HepG2 (cell line): ENCODE data around the gene PMVK. TPM values are rescaled to one million over a fixed set of nuclear protein-coding genes. Genes with fewer than 3 reads are reported as not detected.

Experiments used
- FOXJ3 ChIP-seq: sonication (generic); formaldehyde crosslinking; IDR thresholded peaks from 2 replicates; pipeline ENCODE4 v1.4.0; 2020; ENCODE audit warnings: missing genetic modification reagents, mild to moderate bottlenecking, borderline replicate concordance
- HNF4A ChIP-seq: sonication (generic); formaldehyde crosslinking; IDR thresholded peaks from 2 replicates; pipeline ENCODE4 v1.4.0; 2020; ENCODE audit warnings: missing genetic modification reagents
- KDM6A ChIP-seq: IDR thresholded peaks from 2 replicates; pipeline ENCODE4 v1.6.1; 2016; ENCODE audit warnings: low read depth
- LCORL ChIP-seq, 2 experiments: fragments of 450-650 bp in 1 of 2; sonication (generic) in 1 of 2; formaldehyde crosslinking in 1 of 2; IDR thresholded peaks; 2 replicates each; pipeline versions ENCODE4 v1.5.0 to v1.6.1; 2017 to 2020; ENCODE audit warnings: antibody characterized with exemption in 1 of 2, missing genetic modification reagents in 1 of 2
- RARA ChIP-seq: IDR thresholded peaks from 2 replicates; pipeline ENCODE4 v1.6.1; 2016; ENCODE audit warnings: missing genetic modification reagents, missing compliant biosample characterization
- SMAD3 ChIP-seq: sonication (generic); formaldehyde crosslinking; IDR thresholded peaks from 2 replicates; pipeline ENCODE4 v1.4.0; 2020; ENCODE audit warnings: missing genetic modification reagents
- SOX13 ChIP-seq, 3 experiments: fragments of 450-650 bp in 1 of 3; sonication (generic) in 1 of 3; formaldehyde crosslinking in 1 of 3; IDR thresholded peaks in 2 of 3; conservative IDR thresholded peaks in 1 of 3; 2 replicates each; pipeline versions ENCODE4 v1.5.0 to v1.6.1; 2016 to 2020; ENCODE audit warnings: antibody characterized with exemption in 1 of 3, mild to moderate bottlenecking in 1 of 3, missing compliant biosample characterization in 1 of 3, missing genetic modification reagents in 1 of 3, moderate library complexity in 1 of 3
- THAP8 ChIP-seq: sonication (generic); formaldehyde crosslinking; IDR thresholded peaks from 2 replicates; pipeline ENCODE4 v1.5.1; 2020; ENCODE audit warnings: missing genetic modification reagents, mild to moderate bottlenecking, borderline replicate concordance
- ZBTB10 ChIP-seq: sonication (generic); formaldehyde crosslinking; IDR thresholded peaks from 2 replicates; pipeline ENCODE4 v1.4.0; 2020; ENCODE audit warnings: missing genetic modification reagents, borderline replicate concordance
- ZBTB26 ChIP-seq: IDR thresholded peaks from 2 replicates; pipeline ENCODE4 v1.6.1; 2016; ENCODE audit warnings: missing compliant biosample characterization, missing genetic modification reagents, borderline replicate concordance
- ZNF232 ChIP-seq: sonication (generic); formaldehyde crosslinking; IDR thresholded peaks from 2 replicates; pipeline ENCODE4 v1.4.0; 2020; ENCODE audit warnings: missing genetic modification reagents, borderline replicate concordance
- ZNF264 ChIP-seq: sonication (generic); formaldehyde crosslinking; IDR thresholded peaks from 2 replicates; pipeline ENCODE4 v1.4.0; 2020; ENCODE audit warnings: missing genetic modification reagents
- ZNF280B ChIP-seq: sonication (generic); formaldehyde crosslinking; IDR thresholded peaks from 2 replicates; pipeline ENCODE4 v1.5.0; 2020; ENCODE audit warnings: missing genetic modification reagents, mild to moderate bottlenecking, borderline replicate concordance
- ZNF431 ChIP-seq: sonication (generic); formaldehyde crosslinking; IDR thresholded peaks from 2 replicates; pipeline ENCODE4 v1.9.0; 2022; ENCODE audit warnings: missing genetic modification reagents, low read depth, mild to moderate bottlenecking, borderline replicate concordance
- ZNF503 ChIP-seq: sonication (generic); formaldehyde crosslinking; IDR thresholded peaks from 2 replicates; pipeline ENCODE4 v1.4.0; 2020; ENCODE audit warnings: missing genetic modification reagents
- ZNF75D ChIP-seq: sonication (generic); formaldehyde crosslinking; IDR thresholded peaks from 2 replicates; pipeline ENCODE4 v1.8.1; 2023; ENCODE audit warnings: missing genetic modification reagents, mild to moderate bottlenecking, borderline replicate concordance
- polyA plus RNA-seq, 8 experiments: library from polyadenylated mRNA; depleted of rRNA in 3 of 8; stranded (reverse) in 7 of 8; unstranded in 1 of 8; fragments of >200 nt; fragmentation: Illumina TruSeq in 4 of 8; extraction: Trizol in 4 of 8; gene quantifications; 2 replicates each; pipeline versions ENCODE4 v1.2.1 to v1.2.3, GENCODE V29; 2011 to 2016; ENCODE audit warnings: low read depth in 4 of 8, missing spikeins in 1 of 8, mixed read lengths in 1 of 8; ENCODE audit not compliant: insufficient read depth in 1 of 8
- total RNA-seq, 5 experiments: library from RNA; depleted of rRNA; stranded (reverse); fragments of >200 nt; fragmentation: Illumina TruSeq; extraction: Trizol; gene quantifications; 2 replicates each; pipeline ENCODE4 v1.2.3, GENCODE V29; 2016; ENCODE audit warnings: low read depth in 1 of 5

PMVK gene
- total and polyA plus RNA-seq, 2 of the 13 experiments (the other 11 are each of a cell fraction or from before 2014, with no cell fraction given): 3.9 to 12.6 TPM

GRCh38 chr1:154884869-154885701, 51.4 kb downstream of the PMVK start (continued):
- TF ChIP-seq ZBTB26 (CRISPR knock-in tag) (peak; percentile 58; the same call in 1 of the 2 replicates), ZBTB10 (CRISPR knock-in tag) (no peak), SOX13 (IDR thresholded peaks at IDR 0.05) (no peak), SOX13 (CRISPR knock-in tag; conservative IDR thresholded peaks at IDR 0.05 in 1 of 2, IDR thresholded peaks at IDR 0.05 in 1 of 2) (peak in 1 of 2 experiments; percentile 31; a peak in 1 of 4 replicates), LCORL (IDR thresholded peaks at IDR 0.05) (no peak), LCORL (CRISPR knock-in tag; IDR thresholded peaks at IDR 0.05) (peak; percentile 22; the same call in 1 of the 2 replicates), FOXJ3 (peak; percentile 45; the same call in 1 of the 2 replicates), ZNF264 (CRISPR knock-in tag) (no peak), ZNF75D (CRISPR knock-in tag) (no peak), RARA (CRISPR knock-in tag) (0 out of 2 replicates have a peak, but pooled peaks have one; percentile 36), KDM6A (no peak), ZNF431 (CRISPR knock-in tag) (no peak), ZNF280B (no peak), HNF4A (CRISPR knock-in tag) (peak; percentile 35), SMAD3 (CRISPR knock-in tag) (no peak), THAP8 (CRISPR knock-in tag) (no peak), ZNF232 (no peak), ZNF503 (CRISPR knock-in tag) (no peak)
